Right lobe of liver (tissue), 4 donors: ENCODE data around the gene DUSP16.

Experiments
- POLR2A ChIP-seq: fragments of 450-650 bp; IDR thresholded peaks from one replicate; pipeline ENCODE4 v1.6.1; 2017; ENCODE audit warnings: antibody characterized with exemption, mild to moderate bottlenecking
- TF ChIP-seq, protein P1 (sequence below), 4 donors: fragments of 200-600 bp in 3 of 4; fragments of 450-650 bp in 1 of 4; IDR thresholded peaks; one replicate each; pipeline versions ENCODE4 v1.5.1 to v1.8.0; 2016 to 2022; ENCODE audit warnings: antibody characterized with exemption in 4 of 4, mild to moderate bottlenecking in 2 of 4
- donor health status: DM: no; HTN: no; CAD: no.
- donor health status: DM: no; HTN: no; CAD: no.
- donor health status: DM: no; HTN: yes; CAD: no.

DNA sequence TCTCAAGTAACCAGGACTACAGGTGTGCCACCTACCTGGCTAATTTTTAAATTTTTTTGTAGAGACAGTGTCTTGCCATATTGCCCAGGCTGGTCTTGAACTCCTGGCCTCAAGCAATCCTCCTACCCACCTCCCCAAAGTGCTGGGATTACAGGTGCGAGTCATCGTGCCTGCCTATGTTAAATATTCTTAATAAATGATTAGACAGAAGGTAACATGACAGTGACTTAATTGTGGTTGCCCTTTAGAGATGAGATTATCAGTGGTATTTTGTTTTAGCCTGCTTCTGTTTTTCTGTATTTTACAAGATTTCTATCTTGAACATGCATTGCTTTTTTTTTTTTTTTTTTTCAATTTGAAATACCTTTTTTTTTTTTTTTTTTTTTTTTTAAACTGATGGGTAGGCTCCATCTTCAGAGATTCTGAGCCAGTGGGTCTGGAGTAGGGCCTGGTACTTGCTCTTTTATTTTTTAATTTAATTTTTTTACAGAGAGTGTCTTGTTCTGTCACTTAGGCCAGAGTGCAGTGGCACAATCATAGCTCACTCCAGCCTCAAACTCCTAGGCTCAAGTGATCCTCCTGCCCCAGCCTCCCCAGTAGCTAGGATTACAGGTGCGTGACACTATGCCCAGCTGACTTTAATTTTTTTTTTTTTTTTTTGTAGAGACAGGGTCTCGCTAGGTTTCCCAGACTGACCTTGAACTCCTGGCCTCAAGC is 117.3 kb downstream of the DUSP16 start:
- TF ChIP-seq, protein P1, sequence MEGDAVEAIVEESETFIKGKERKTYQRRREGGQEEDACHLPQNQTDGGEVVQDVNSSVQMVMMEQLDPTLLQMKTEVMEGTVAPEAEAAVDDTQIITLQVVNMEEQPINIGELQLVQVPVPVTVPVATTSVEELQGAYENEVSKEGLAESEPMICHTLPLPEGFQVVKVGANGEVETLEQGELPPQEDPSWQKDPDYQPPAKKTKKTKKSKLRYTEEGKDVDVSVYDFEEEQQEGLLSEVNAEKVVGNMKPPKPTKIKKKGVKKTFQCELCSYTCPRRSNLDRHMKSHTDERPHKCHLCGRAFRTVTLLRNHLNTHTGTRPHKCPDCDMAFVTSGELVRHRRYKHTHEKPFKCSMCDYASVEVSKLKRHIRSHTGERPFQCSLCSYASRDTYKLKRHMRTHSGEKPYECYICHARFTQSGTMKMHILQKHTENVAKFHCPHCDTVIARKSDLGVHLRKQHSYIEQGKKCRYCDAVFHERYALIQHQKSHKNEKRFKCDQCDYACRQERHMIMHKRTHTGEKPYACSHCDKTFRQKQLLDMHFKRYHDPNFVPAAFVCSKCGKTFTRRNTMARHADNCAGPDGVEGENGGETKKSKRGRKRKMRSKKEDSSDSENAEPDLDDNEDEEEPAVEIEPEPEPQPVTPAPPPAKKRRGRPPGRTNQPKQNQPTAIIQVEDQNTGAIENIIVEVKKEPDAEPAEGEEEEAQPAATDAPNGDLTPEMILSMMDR (IDR thresholded peaks at IDR 0.05), result no peak
- TF ChIP-seq POLR2A, result no peak
